ENCODE data around the gene DOHH.

Gene DOHH

GRCh38 chr19:3478409-3479176 lies 21.9 kb downstream of the DOHH start:
- DNase-seq (ENCODE audit: low read depth), result no peak

GRCh38 chr19:3477951-3478350 lies 22.5 kb downstream of the DOHH start:
- no peak for DNase-seq (ENCODE audit: low read depth)

- DNase-seq (ENCODE audit: low read depth), result no peak
These were observed 23.0 kb downstream of the DOHH start for GRCh38 chr19:3477506-3477905.

- no peak for DNase-seq (ENCODE audit: low read depth)
These were observed 23.6 kb downstream of the DOHH start for GRCh38 chr19:3476830-3477229.

- no peak for DNase-seq (ENCODE audit: low read depth)
These were observed 25.0 kb downstream of the DOHH start for GRCh38 chr19:3475449-3475848.

- no peak for DNase-seq (ENCODE audit: low read depth)
These were observed 25.9 kb downstream of the DOHH start for GRCh38 chr19:3474614-3475013.

GRCh38 chr19:3474010-3474409 lies 26.5 kb downstream of the DOHH start:
- DNase-seq (ENCODE audit: low read depth), result no peak

GRCh38 chr19:3471954-3472655 lies 28.4 kb downstream of the DOHH start:
- no peak for DNase-seq (ENCODE audit: low read depth)

- DNase-seq (ENCODE audit: low read depth), result no peak
These were observed 29.9 kb downstream of the DOHH start for GRCh38 chr19:3470500-3471128.

GRCh38 chr19:3469638-3470499 lies 30.6 kb downstream of the DOHH start:
- DNase-seq (ENCODE audit: low read depth), result no peak

GRCh38 chr19:3468211-3468610 lies 32.3 kb downstream of the DOHH start:
- no peak for DNase-seq (ENCODE audit: low read depth)

GRCh38 chr19:3467437-3468198 lies 32.9 kb downstream of the DOHH start:
- no peak for DNase-seq (ENCODE audit: low read depth)

GRCh38 chr19:3466635-3467034 lies 33.8 kb downstream of the DOHH start:
- no peak for DNase-seq (ENCODE audit: low read depth)

- DNase-seq (ENCODE audit: low read depth), result no peak
These were observed 34.9 kb downstream of the DOHH start for GRCh38 chr19:3465552-3465951.

GRCh38 chr19:3464587-3465235 lies 35.8 kb downstream of the DOHH start:
- DNase-seq (ENCODE audit: low read depth), result no peak

GRCh38 chr19:3463714-3464586 lies 36.5 kb downstream of the DOHH start:
- DNase-seq (ENCODE audit: low read depth), result no peak

- DNase-seq (ENCODE audit: low read depth), result no peak
These were observed 37.3 kb downstream of the DOHH start for GRCh38 chr19:3462991-3463713.

GRCh38 chr19:3459965-3460582 lies 40.4 kb downstream of the DOHH start:
- DNase-seq (ENCODE audit: low read depth), result no peak

Measured in stromal cell of bone marrow (primary cell).